K562 (cell line): ENCODE measurements around the gene E2F3. TPM values are rescaled to one million over a fixed set of nuclear protein-coding genes. Genes with fewer than 3 reads are reported as not detected.

Source experiments
- BRF2 ChIP-seq: IDR thresholded peaks from 3 replicates; pipeline ENCODE4 v1.6.1; 2011; ENCODE audit warnings: borderline replicate concordance, mild to moderate bottlenecking; ENCODE audit not compliant: insufficient read length, insufficient read depth
- C11orf30 ChIP-seq: fragments of 450-650 bp; IDR thresholded peaks from 2 replicates; pipeline ENCODE4 v1.6.1; 2016; ENCODE audit warnings: low read depth, mild to moderate bottlenecking
- ETV5 ChIP-seq: sonication (generic); formaldehyde crosslinking; IDR thresholded peaks from 2 replicates; pipeline ENCODE4 v1.4.0; 2020; ENCODE audit warnings: low read depth, mild to moderate bottlenecking, missing genetic modification reagents
- FOXK2 ChIP-seq, 2 experiments: fragments of 450-650 bp; IDR thresholded peaks in 1 of 2; conservative IDR thresholded peaks in 1 of 2; 2 replicates each; pipeline ENCODE4 v1.6.1; 2016; ENCODE audit warnings: low read depth in 2 of 2, mild to moderate bottlenecking in 1 of 2
- GABPB1 ChIP-seq: sonication (generic); formaldehyde crosslinking; IDR thresholded peaks from 2 replicates; pipeline ENCODE4 v1.8.0; 2022; ENCODE audit warnings: mild to moderate bottlenecking, missing genetic modification reagents
- HMG20A ChIP-seq: fragments of 450-650 bp; formaldehyde crosslinking; conservative IDR thresholded peaks from 2 replicates; pipeline ENCODE4 v1.4.0; 2020; ENCODE audit warnings: mild to moderate bottlenecking, mixed read lengths
- HNRNPK ChIP-seq: fragments of 200-400 bp; formaldehyde crosslinking; IDR thresholded peaks from one replicate; pipeline ENCODE4 v1.6.1; 2018; ENCODE audit warnings: mild to moderate bottlenecking, low read depth, low read length; ENCODE audit not compliant: poor library complexity, severe bottlenecking
- IRF9 ChIP-seq: fragments of 450-650 bp; IDR thresholded peaks from 2 replicates; pipeline ENCODE4 v1.6.1; 2016; ENCODE audit warnings: missing biosample characterization, missing genetic modification characterization
- LEF1 ChIP-seq: fragments of 450-650 bp; IDR thresholded peaks from 2 replicates; pipeline ENCODE4 v1.6.1; 2016; ENCODE audit warnings: mild to moderate bottlenecking
- MTA2 ChIP-seq: fragments of 450-650 bp; IDR thresholded peaks from 2 replicates; pipeline ENCODE4 v1.6.1; 2016; ENCODE audit warnings: low read depth
- POLR2A ChIP-seq: fragments of 450-650 bp; conservative IDR thresholded peaks from 2 replicates; pipeline ENCODE4 v1.6.1; 2016
- RAD21 ChIP-seq, 2 experiments: fragments of 250-450 bp in 1 of 2; fragments of 450-650 bp in 1 of 2; sonication (Bioruptor Pico) in 1 of 2; formaldehyde crosslinking in 1 of 2; IDR thresholded peaks in 1 of 2; conservative IDR thresholded peaks in 1 of 2; 2 replicates each; pipeline versions ENCODE4 v1.4.0 to v1.8.0; 2020 to 2022; ENCODE audit warnings: mild to moderate bottlenecking in 2 of 2, moderate library complexity in 1 of 2
- RBFOX2 ChIP-seq: fragments of 200-400 bp; formaldehyde crosslinking; IDR thresholded peaks from 2 replicates; pipeline ENCODE4 v1.6.1; 2017; ENCODE audit warnings: low read depth, mild to moderate bottlenecking, low read length, moderate library complexity
- SMARCA4 ChIP-seq: fragments of 450-650 bp; IDR thresholded peaks from 2 replicates; pipeline ENCODE4 v1.6.1; 2016
- TAF9B ChIP-seq: fragments of 450-650 bp; IDR thresholded peaks from 2 replicates; pipeline ENCODE4 v1.6.1; 2018; ENCODE audit warnings: mild to moderate bottlenecking; ENCODE audit not compliant: partially characterized antibody
- TBL1XR1 ChIP-seq, 2 experiments: IDR thresholded peaks; 2 replicates each; pipeline ENCODE4 v1.6.1; 2012; ENCODE audit warnings: improper control_type of control experiment in 2 of 2, low read length in 2 of 2, mild to moderate bottlenecking in 1 of 2
- VEZF1 ChIP-seq: fragments of 200-800 bp; sonication (Bioruptor generic); IDR thresholded peaks from 2 replicates; pipeline ENCODE4 v1.6.1; 2017; ENCODE audit warnings: missing genetic modification characterization, missing compliant biosample characterization
- YY1 ChIP-seq, 3 experiments: IDR thresholded peaks; 2 replicates each; pipeline ENCODE4 v1.6.1; 2011; ENCODE audit warnings: low read length in 2 of 3, mild to moderate bottlenecking in 2 of 3, moderate library complexity in 2 of 3, borderline replicate concordance in 1 of 3, control low read depth in 1 of 3, low read depth in 1 of 3; ENCODE audit not compliant: insufficient read depth in 3 of 3, insufficient replicate concordance in 2 of 3, control insufficient read depth in 1 of 3, insufficient read length in 1 of 3; ENCODE audit errors: extremely low read depth in 1 of 3
- ZNF175 ChIP-seq: fragments of 200-800 bp; sonication (Bioruptor generic); IDR thresholded peaks from 2 replicates; pipeline ENCODE4 v1.6.1; 2016; ENCODE audit warnings: low read depth, mild to moderate bottlenecking, missing genetic modification characterization, missing compliant biosample characterization
- ZNF311 ChIP-seq: fragments of 250-450 bp; sonication (Bioruptor Pico); IDR thresholded peaks from 2 replicates; pipeline ENCODE4 v1.4.0; 2020; ENCODE audit warnings: mild to moderate bottlenecking, moderate library complexity
- ZNF316 ChIP-seq: fragments of 450-650 bp; IDR thresholded peaks from 2 replicates; pipeline ENCODE4 v1.6.1; 2016
- ZNF444 ChIP-seq: fragments of 250-450 bp; sonication (Bioruptor Pico); IDR thresholded peaks from 2 replicates; pipeline ENCODE4 v1.4.0; 2020; ENCODE audit warnings: mild to moderate bottlenecking, moderate library complexity
- ZNF57 ChIP-seq: fragments of 450-650 bp; formaldehyde crosslinking; IDR thresholded peaks from 2 replicates; pipeline ENCODE4 v1.4.0; 2020; ENCODE audit warnings: mild to moderate bottlenecking, moderate library complexity
- ZNF766 ChIP-seq: fragments of 200-800 bp; sonication (Bioruptor generic); conservative IDR thresholded peaks from 2 replicates; pipeline ENCODE4 v1.6.1; 2016; ENCODE audit warnings: missing genetic modification characterization, missing compliant biosample characterization
- ZNF778 ChIP-seq: fragments of 450-650 bp; formaldehyde crosslinking; IDR thresholded peaks from 2 replicates; pipeline ENCODE4 v1.4.0; 2020; ENCODE audit warnings: mild to moderate bottlenecking, moderate library complexity
- polyA plus RNA-seq, 8 experiments: library from polyadenylated mRNA; depleted of rRNA in 4 of 8; stranded (reverse) in 5 of 8; unstranded in 3 of 8; fragments of >200 nt; fragmentation: Nextera tagmentation in 2 of 8; fragmentation: Illumina TruSeq in 1 of 8; extraction: Ambion mirVana in 2 of 8; extraction: Trizol in 1 of 8; gene quantifications; 2 replicates each; pipeline versions ENCODE4 v1.2.1 to v1.2.3, GENCODE V29; 2011 to 2014; ENCODE audit warnings: inconsistent platforms in 1 of 8, missing spikeins in 1 of 8
- total RNA-seq, 7 experiments: library from RNA; depleted of rRNA in 6 of 7; stranded (reverse); fragments of >200 nt in 6 of 7; fragmentation: Illumina TruSeq in 2 of 7; extraction: Trizol in 2 of 7; gene quantifications; 2 replicates each; pipeline versions ENCODE4 v1.2.1 to v1.2.3, GENCODE V29; 2011 to 2021; ENCODE audit warnings: low replicate concordance in 1 of 7

Gene E2F3
- total and polyA plus RNA-seq, 9 of the 15 experiments (the other 6 are each of a cell fraction or from before 2014, with no cell fraction given): 11.1 to 44.7 (median 27.2) TPM

DNA sequence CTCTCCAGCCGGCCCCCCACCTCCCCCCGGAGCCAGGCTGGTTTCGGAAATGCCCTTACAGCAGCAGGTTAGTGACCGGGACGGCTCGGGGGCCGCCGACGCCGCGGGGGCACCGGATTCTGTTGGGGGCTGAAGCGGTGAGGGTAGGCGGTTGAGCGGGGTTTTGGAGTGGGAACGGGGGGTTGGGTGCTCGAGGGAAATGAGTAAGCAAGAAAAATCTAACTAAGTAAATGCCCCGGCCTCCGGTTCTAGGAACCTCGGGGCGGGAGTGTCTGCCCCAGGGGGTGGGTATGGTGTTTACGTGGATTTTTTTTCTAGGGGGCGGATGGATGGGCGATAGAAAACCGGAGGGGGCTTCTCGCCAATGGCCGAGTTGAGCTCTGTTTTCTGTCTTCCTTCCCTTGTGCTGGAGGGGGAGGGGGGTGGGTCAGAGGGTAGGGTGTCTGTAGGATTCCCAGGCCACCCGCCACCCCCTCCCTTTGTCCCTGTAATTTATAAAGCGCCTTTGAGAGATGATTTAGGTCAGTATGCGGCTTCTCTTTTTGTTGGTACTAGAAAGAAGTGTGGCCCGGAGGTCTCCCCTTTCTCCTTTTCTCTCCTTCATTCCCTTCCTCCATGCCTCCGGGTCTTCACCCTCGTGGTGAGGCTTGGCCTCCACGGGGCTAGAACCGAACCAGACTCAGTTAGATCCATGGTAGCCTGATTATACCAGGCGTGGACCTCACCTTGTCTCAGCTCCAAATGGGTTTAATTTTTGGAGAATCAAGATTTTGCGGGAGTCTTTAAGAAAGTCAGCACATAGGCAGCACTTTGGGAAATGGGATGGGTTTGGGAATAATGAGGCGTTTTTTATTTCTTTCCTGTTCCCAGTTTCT, 2.3 kb downstream of the E2F3 start (continued):
- peak; percentile 61; the same call in 1 of the 2 replicates for TF ChIP-seq ZNF175
- TF ChIP-seq LEF1: peak; percentile 52
- peak; percentile 17 for TF ChIP-seq HNRNPK
- TF ChIP-seq POLR2A: peak; percentile 88
- TF ChIP-seq ZNF778 (CRISPR knock-in tag): no peak
- TF ChIP-seq HMG20A: 0 out of 2 replicates have a peak, but pooled peaks have one; percentile 27
- TF ChIP-seq ZNF311 (CRISPR knock-in tag): peak; percentile 34; the same call in 1 of the 2 replicates
- TF ChIP-seq SMARCA4: peak; percentile 26; the same call in 1 of the 2 replicates
- TF ChIP-seq FOXK2 (conservative IDR thresholded peaks at IDR 0.05 in 1 of 2, IDR thresholded peaks at IDR 0.05 in 1 of 2; ENCODE audit: low read depth in 2 of 2): peak; percentile 45 to 70; a peak in 3 of 4 replicates
- peak; percentile 86 for TF ChIP-seq ZNF316
- TF ChIP-seq RBFOX2: peak; percentile 81
- TF ChIP-seq VEZF1 (CRISPR knock-in tag): peak; percentile 86
- no peak for TF ChIP-seq BRF2
- no peak for TF ChIP-seq ZNF766 (CRISPR knock-in tag)
- TF ChIP-seq C11orf30: peak; percentile 85
- no peak for TF ChIP-seq MTA2
- TF ChIP-seq YY1 (IDR thresholded peaks at IDR 0.05; ENCODE audit: borderline replicate concordance in 1 of 3, control insufficient read depth in 1 of 3, extremely low read depth in 1 of 3, insufficient read depth in 3 of 3, insufficient read length in 1 of 3, insufficient replicate concordance in 2 of 3, low read depth in 1 of 3, low read length in 2 of 3): peak in 1 of 3 experiments; percentile 53
- TF ChIP-seq IRF9 (tag): no peak
- 0 out of 2 replicates have a peak, but pooled peaks have one; percentile 4 for TF ChIP-seq GABPB1 (CRISPR knock-in tag)
- TF ChIP-seq ZNF444: no peak
- TF ChIP-seq TAF9B: peak; percentile 91
- TF ChIP-seq ETV5 (CRISPR knock-in tag): no peak
- peak in 1 of 2 experiments; percentile 4; a peak in 1 of 4 replicates for TF ChIP-seq RAD21 (CRISPR knock-in tag; conservative IDR thresholded peaks at IDR 0.05 in 1 of 2, IDR thresholded peaks at IDR 0.05 in 1 of 2)
- TF ChIP-seq ZNF57: 0 out of 2 replicates have a peak, but pooled peaks have one; percentile 44
- TF ChIP-seq TBL1XR1 (IDR thresholded peaks at IDR 0.05; ENCODE audit: low read length in 2 of 2): peak in 1 of 2 experiments; percentile 74; a peak in 2 of 4 replicates
